Renal cortex interstitium (tissue), 11 donors: ENCODE measurements around the gene GABRB2. TPM values are rescaled to one million over a fixed set of nuclear protein-coding genes. Genes with fewer than 3 reads are reported as not detected.
"Not testable (repeated sequence)": the region's sequence is repeated elsewhere in the genome, so short reads cannot be mapped to it uniquely, and the experiment has no call there.

Experiments used
- DNase-seq, 11 donors: peaks; one replicate each; pipeline ENCODE4 v3.0.0-alpha.2; 2013; ENCODE audit warnings: low read depth in 9 of 11, low spot score in 4 of 11; ENCODE audit errors: extremely low read depth in 1 of 11
- polyA plus RNA-seq, 3 donors: library from polyadenylated mRNA; unstranded; fragments of 120-200 nt; gene quantifications; one replicate each; pipeline ENCODE4 v1.2.1, GENCODE V29; 2013; ENCODE audit not compliant: insufficient read length in 3 of 3

The GABRB2 gene
- polyA plus RNA-seq, 3 donors, result 1.9 to 2.2 (median 2.1) TPM

DNA sequence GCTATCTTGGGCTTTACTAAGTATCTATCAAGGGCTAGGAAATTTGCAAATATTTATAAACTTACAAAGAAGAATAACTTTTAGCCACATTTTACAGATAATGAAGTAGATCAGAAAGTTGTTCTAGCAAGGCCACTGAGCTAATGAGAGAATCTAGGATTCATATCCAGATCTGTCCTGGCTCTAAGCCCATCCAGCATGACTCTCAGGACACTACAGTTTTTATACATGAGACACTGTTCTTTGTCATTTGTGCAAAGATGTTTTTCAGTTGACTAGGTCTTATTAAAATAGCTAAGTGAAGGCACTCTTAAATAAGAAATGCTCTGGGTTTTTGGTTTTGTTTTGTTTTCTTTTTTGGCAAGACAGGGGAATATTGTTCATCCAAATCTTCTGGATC, 273.1 kb downstream of the GABRB2 start:
- DNase-seq, result no peak

DNA sequence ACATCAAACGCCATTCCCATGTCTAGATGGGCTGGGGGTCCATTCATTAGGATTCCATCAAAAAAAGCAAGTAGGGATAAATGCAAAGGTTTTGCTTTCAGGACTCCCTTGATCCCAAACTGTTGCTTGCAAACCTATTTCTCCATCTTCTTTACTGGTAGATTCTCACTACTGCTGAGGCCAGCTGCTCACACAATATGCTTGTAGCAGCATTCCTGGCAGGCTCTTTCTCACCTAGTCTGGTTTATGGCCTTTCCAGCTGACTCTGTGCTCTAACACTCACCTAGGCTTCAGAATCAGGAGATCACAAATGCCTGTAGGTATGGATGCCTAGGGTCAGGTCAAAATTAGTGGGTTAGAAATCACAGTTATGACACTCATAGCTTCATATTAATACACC, 274.7 kb downstream of the GABRB2 start:
- DNase-seq, result no peak

DNA sequence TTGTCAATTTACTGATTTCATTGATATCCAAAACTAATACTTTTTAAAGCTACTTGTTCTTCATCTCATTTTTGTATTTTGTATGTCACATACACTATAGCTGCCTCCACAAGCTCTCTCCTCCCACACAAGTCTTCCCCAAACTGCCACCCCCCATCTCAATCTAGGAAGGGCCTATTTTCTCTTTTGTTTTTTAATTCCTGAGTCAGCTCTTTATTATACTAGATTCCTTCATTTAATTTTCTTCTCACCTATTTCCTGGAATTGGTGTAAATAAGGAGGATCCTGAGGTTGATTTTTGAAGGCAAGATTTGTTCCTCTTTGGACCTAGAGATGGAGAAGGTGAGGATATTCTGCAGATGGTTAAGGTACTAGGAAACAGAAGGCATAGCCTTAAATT, 277.4 kb downstream of the GABRB2 start:
- DNase-seq, result no peak

DNA sequence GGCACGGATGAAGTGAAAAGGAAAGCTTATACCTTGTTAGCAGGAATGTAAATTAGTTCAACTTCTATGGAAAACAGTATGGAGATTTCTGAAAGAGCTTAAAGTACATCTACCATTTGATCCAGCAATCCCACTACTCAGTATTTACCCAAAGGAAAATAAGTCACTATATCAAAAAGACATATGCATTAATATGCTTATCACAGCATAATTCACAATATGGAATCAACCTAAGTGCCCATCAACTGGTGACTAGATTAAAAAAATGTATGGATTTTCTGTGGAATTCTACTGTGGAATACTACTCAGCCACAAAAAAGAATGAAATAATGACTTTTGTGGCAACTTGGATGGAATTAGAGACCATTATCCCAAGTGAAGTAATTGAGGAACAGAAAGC, 279.6 kb downstream of the GABRB2 start:
- no peak for DNase-seq

DNA sequence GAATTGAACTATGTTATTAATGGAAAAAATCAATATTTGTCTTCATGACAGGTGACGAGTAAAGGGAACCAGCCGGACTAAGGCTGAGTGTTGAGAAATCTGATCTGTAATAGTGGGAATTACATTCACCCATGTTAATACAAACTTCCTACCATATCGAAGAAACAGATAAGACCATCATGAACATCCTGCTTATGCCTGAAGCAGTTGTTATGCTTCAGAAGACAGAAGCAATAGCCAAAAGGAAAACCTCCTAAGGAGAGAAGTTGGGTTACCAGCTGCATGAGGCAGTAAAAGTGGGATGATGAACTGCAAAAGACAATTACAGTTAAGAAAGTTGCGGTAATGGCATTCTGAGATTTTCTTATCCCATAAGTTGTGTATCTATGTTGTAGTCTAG, 281.5 kb downstream of the GABRB2 start:
- DNase-seq, result no peak

DNA sequence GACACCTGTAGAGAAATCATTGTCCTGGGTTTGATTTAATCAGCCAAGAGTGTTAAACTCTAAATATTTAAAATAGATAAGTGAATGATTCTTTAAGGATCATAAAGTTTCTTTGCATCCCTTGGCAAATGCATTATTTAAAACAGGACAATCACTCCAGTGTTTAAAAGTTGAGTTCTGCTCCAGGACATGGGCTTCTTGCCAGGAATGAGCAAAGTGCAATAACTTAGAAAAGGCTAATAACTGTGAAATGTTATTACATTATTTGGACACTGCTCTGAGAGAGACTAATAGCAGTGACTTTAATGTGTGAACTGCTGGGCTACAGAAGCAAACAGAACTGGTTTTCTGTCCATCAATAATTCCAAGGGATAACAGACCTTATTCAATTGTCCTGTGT, 283.3 kb downstream of the GABRB2 start:
- DNase-seq, result peak in 1 of 11 donors; percentile 1

DNA sequence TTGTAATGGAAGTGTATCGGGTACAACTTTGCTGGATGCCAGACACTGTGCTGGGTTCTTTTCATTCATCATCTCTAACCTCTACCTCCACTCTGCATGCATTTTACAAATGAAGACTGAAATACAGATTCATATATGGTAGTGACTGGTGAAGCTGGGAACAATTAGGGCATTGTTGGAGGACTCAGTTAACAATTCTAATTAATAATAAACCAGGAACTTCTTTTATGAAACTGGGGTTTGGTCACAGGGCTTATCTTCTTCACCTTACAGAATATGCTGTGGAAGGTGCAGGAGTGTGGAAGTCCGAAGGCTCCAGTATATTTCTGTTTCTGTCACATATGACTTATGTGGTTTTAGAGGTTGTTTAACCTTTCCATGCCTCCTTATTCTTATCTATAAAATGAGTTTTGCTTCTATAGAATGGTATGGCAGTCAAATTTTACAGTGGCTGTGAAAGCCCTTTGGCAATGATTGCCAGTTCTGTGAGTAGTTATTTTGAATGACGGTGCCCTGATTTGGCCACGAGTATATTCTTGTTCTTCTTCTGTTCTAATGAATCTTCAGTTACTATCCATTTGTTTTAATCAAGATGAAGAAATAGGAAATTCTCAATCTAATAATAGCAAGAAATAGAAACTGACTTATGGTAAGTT, 284.7 kb downstream of the GABRB2 start:
- DNase-seq, result no peak

DNA sequence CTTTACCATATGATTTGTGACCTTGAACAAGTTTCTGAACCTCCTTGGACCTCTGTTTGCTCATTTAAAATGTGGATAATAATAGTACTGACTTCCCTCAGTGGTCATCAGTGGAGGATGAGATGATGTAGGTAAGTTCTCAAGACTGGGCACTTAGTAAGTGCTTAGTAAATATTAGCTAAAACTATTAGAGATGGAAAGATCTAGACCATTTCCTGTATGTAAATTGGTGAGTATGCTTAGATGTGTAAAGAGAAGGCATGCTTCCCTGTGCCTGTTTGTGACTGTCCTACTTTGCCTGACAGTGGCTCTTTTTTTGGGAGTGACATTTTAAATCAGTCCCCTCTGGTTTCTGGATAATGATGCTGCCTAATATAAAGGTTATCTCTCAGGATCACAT, 288.1 kb downstream of the GABRB2 start:
- no peak for DNase-seq

DNA sequence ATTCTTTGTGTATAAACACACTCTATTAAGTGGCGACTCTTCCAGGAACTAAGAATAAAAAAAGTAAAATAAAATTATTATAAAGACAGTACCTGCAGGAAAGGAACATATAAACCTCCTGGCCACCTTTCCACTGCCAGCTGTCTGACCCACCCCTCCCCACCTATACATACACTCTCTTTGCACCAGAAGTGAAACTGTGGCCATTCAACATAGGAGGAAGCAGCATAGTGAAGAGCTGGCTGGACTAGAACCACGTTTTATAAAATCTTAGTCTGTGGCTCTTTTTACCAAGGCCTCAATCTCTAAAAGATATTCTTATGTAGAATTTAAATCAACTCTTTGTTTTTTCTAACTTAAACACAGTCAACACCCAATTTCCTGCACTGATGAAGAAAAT, 289.6 kb downstream of the GABRB2 start:
- DNase-seq, result no peak

DNA sequence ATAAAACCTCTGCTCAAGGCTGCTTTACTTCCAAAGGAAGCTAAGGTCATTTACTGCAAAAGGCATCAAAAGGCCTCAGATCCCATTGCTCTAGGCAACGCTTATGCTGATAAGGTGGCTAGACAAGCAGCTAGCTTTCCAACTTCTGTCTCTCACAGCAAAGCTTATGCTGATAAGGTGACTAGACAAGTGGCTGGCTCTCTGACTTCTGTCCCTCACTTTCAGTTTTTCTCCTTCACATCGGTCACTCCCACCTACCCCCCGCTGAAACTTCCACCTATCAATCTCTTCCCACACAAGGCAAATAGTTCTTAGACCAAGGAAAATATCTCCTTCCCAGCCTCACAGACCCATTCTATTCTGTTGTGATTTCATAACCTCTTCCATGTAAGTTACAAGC, 293.6 kb downstream of the GABRB2 start:
- not testable (repeated sequence) for DNase-seq

DNA sequence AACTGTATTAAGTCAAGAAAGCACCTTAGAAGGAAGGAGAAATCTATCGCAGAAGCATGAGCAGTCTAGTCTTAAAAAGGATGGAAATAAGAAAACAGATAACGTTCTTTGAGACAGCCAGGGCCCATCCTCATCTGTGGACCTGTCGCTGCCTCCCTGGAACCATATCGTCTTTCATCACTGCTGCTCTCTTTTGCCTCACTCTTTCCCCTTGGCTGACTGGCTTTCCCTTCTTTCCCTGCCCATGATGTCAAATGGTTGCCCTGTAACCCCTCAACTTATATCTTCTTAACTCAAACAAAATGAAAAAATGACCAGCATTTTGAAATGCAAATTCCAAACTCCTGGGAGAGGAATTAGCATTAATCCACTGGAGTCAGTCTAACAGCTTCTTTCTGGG, 299.8 kb downstream of the GABRB2 start:
- no peak for DNase-seq

DNA sequence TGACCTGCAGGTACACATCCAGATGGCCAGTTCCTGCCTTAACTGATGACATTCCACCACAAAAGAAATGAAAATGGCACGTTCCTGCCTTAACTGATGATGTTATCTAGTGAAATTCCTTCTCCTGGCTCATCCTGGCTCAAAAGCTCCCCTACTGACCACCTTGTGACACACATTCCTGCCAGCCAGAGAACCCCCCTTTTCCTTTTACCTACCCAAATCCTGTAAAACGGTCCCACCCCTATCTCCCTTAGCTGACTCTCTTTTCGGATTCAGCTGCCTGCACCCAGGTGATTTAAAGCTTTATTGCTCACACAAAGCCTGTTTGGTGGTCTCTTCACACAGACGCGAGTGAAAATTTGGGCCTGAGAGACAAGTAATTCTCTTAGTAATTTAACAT, 300.7 kb downstream of the GABRB2 start:
- not testable (repeated sequence) for DNase-seq

Other genes starting within 250 kb of the GABRB2 start
- gene GABRA6, start 139.0 kb upstream of the GABRB2 start, polyA plus RNA-seq, result not detected